Central memory CD4-positive, alpha-beta T cell (primary cell): ENCODE measurements around the gene IGF2BP2.
"Not testable (repeated sequence)": the region's sequence is repeated elsewhere in the genome, so short reads cannot be mapped to it uniquely, and the experiment has no call there.

ENCODE experiments used
- DNase-seq: peaks from one replicate; pipeline ENCODE4 v3.0.0; 2022

Gene IGF2BP2

DNA sequence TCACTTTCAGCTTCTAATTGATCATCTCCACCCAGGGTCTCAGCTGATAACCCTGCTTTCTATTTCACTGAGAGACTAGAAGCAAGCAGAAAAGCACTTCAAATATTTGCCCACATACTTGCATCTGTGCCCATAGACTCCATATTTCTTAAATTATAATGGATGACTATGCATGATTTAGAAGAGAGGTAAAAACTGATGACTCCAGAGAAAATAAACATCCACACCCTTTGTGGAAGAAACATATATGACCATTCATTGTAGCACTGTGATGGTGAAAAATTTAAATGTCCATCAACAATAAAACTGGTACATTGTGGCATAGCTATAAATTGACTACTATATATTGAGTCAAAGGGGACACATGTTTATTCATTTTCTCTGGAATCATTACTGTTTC, 7.1 kb upstream of the IGF2BP2 start:
- DNase-seq = no peak

DNA sequence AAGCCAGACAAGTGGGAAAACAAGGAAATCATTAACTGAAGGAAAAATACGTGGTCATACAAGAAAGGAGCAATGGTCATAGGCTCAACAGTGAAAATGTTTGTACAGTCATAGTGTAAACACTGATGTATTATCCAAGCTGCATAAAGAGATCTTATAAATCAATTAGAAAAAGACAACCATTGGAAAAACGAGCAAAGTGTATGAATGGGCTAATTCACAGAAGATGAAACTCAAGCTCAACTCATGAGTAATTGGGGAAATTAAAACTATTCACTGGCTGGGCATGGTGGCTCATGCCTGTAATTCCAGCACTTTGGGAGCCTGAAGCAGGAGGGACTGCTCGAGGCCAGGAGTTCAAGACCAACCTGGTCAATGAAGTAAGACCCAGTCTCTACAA, 6.4 kb upstream of the IGF2BP2 start:
- DNase-seq = no peak

DNA sequence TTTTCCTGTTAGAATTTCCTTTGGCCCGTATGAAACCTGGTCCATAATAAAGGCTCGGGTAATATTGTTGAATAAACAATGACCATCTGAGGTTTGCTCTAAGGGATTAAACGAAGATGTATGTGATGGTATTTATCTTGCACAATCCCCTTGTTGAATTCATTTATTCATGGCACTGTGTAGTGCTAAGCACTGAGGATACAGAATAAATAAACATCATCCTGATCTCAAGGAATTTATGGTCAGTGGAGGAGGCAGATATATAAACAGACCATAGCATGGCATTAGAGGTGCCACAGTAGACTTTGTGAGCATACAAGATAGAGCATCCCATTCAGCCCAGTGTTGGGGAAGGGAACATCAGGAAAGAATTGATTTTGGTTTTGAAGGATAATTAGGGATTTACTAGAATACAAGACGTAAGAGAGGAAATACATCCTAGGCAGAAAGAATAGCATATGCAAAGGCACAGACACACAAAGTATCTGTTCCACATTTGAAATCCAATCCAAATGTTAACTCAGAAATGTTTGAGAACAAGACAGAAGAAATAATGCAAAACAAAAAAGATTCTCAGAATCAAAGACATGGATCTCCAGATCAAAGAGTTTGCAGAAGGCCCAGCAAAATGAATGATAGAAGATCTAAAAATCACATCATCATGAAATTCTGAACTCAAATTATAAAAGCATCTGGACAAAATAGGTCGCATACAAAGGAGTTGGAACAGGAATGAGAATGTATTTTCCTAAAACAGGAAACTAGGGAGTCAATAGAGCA, 5.4 kb upstream of the IGF2BP2 start:
- no peak for DNase-seq

DNA sequence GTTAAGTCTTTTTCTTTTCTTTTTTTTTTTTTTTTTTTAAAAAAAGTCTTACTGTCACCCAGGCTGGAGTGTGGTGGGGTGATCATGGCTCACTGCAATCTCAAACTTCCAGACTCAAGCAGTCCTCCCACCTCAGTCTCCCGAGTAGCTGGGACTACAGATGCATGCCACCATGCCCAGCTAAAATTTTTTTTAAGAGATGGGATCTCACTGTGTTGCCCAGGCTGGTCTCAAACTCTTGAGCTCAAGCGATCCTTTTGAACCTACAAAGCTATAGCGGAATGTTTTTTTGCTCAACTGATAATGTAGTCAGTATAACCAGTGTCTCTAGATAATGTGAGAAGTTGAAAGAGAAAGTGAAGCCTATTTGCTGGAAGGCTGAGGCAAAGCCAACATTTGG, 3.9 kb upstream of the IGF2BP2 start:
- no peak for DNase-seq

DNA sequence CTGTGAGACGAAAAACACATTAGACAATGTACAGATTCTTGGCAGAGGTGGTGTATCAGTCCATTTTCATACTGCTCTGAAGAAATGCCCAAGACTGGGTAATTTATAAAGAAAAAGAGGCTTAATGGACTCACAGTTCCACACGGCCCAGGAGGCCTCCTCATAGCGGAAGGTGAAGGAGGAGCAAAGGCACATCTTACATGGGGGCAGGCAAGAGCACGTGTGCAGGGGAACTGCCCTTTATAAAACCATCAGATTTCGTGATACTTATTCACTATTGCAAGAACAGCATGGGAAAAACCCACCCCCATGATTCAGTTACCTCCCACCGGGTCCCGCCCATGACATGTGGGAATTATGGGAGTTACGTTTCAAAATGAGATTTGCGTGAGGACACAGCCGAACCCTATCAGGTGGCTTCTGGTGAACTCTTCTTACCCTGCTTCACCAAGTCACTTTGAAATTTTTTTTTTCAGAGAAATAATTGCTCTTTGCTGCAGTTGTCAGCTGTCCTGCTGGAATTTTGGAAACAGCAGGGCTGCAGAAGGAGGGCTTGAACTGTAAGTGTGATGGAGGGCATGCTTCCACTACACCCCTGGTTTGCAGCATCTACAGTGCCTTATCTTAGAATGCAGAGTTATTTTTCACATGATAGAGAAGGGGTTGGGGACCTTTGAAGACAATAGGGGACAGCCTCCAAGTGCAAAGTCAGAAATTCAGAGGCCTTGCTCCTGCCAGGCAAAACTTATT, 2.9 kb upstream of the IGF2BP2 start:
- DNase-seq = no peak

DNA sequence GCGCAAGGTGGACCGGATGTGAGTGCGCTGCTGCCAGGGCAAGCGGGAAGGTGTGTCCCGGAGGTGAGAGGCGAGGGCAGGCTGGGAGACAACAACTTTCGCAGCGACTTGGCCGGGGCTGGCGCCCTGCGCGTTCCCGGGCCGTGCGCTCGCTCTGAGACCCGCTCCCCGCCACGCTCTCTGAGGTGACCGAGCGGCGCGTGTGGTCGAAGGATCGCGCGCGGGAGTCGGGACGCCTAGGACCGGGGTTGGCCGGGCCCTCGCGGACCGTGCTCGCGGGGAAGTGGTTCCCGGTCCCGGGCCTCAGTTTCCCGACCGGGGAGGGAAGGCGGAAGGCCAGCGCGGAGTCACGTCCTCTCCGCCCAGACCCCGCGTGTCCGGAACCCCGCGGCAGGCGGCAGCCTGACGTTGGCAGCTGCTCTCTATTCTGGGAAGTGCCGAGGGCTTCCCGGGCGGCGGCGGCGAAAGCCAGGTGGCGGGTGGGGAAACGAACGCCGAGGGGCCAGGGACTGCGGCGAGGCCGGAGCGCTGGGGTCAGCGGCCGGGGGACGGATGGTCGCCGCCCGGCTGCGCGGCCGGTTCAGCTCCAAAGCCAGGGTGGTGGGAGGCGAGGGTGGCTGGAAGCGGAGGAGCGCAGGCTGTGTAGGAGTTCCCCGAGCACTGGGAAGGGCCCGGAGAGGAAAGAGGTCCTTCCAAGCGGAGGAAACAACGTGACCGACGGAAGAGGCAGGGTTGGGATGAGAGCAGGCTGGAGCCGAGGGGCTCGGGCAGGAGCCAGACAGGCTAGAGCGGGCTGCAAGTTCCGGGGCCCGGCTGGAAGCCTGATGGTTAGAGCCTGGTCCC, 1.0 kb upstream of the IGF2BP2 start:
- DNase-seq = no peak

DNA sequence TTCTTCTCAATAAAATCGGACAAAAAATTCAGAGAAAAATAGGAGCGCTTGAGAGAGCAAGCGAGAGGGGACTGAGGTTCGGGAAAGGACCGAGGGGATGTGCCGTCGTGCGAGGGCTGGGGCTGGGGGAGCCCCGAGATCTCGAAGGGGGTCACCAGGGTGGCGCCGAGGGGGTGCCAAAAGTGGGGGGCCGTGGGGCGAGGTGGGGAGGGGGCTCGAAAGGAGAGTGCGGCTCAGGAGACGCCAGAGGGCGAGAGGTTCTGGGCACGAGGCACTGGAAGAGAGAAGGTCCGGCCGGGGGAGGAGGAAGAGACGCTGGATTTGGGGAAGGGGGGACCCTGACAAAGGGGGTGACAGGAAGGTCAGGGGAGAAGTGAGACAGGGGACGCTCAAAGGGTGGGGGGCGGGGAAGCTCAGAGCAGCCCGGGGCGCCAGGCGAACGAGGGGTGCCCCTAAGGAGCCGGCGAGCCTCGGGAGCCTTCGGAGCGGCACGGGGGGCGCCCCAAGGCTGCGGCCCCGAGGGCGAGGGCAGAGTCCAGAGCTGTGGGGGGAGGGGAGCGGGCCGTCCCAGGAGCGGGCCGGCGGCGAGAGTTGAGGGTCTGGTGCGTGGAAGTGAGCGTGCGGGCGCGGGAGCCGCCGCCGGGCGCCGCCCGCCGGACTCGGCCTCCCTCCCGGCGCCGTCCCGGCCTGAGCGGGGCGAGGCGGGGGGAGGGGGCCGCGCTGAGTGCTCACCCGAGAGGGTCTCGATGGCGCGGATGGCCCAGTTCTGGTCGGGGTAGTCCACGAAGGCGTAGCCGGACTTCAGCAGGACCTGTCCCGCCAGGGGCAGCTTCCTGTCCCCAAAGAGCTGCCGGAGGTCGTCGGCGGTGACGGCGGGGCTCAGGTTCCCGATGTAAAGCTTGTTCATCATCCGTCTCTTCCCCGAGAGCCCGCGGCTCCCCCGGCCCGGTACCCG, 514 bp downstream of the IGF2BP2 start:
- DNase-seq = no peak

DNA sequence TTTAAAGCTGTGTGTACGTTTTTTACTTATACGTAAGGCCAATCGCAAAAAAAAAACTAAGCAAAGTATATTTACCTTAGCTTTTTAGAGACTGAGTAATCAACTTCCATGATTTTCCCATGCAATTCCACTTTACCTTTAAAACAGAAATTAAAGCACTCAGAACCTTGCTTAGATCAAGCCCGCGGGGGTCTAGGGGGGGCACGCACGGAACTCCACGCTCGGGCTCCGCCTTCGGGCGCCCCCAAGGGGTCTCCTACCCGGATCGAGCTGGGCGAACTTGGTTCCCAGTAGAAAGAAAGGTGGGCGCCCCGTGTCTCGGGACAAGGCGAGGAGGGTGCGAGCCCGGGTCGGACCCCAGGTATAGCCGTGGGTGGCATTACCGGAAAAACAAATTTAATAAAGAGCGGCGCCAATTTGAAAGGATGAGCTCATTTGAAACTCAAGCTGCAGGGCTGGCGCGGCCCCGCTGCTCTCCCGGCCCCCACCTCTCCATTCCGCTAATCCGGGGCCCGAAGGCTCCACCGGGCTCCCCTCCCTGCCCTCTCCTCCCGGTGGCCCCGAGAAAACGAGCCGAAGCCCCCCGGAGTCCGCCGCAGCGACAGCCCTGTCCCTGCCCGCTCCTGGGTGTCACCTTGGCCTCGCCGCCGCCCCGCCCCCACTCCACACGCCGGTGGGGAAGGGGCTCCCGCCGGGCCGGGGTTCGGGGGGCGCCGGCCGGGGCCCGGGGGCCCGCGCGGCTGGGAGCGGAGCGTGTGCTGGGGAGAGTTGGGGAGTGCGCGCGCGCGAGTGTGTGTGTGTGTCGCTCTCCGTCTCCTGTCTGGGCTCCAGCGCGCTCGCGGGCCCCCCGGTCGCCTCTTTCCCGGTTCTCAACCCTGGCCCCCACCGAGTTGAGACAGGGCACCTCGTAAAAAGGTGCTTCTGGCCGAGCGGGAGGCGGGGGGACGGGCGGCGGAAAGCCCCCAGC, 1.5 kb downstream of the IGF2BP2 start:
- DNase-seq = no peak

DNA sequence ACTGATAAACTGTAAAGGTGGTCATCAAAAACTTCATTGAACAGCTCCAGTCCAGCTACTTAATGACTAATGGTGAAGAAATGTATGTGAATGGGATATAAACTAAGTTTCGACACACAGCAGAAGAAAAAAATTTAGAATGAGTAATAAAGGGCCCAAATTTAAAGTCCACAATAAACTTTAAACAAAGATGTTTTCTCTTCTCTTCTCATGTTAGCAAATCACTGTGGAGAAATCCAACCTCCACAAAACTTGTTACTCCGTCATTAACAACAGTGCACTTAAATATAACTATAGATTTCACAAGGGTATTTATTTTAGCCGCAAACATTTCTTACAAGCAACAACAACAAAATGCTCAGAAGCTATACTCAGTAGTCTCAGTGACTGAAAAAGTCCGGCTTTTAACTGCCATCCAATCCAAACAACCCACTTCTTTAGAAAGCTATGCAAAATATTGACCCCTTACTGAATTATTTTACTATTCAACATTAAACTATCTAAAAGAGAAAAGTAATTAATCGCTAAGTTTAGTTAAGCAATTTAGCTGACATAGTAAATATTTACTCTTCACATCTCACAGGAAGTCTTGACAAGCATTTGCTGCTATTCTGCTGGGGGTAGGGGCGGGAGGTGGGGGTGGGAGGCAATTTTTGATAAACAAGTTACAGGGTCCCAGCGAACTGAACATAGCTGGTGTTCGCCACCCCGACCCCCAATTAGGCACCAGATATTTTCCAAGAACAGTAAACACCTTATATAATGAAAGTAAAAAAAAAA, 2.4 kb downstream of the IGF2BP2 start:
- no peak for DNase-seq

DNA sequence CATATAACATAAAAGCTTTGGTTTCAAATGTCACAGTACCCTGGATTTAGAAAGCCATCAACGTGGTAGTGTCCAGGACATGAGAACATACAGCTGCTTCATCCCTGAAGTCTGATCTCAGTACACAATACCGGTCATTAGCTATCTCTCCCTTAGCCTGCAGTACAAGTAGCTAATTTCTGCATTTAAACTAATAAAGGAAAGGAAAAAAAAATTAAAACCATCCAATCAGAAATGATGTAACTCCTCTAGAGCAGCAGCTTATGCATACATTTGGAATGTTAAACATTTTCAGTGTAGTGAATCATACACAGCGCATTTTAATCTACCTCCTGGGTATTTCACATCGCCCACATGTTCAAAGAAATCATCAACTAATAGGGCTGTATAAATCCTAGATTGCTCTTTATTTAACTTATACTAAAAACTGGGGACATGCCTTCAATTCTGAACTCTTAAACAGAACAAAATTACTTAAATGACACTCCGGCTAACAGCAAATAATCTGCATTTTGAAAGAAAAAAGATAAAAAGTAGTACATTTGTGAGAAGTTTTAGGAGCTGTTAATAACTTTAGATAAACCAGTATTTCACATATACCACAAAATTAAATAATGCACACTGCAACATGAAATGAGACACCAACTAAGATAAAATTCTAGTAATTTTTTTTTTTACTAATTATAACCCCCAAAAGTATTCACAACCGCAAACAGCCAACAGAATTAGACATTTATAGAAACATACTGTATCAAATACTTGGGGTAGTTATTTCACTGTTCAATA, 3.7 kb downstream of the IGF2BP2 start:
- no peak for DNase-seq

DNA sequence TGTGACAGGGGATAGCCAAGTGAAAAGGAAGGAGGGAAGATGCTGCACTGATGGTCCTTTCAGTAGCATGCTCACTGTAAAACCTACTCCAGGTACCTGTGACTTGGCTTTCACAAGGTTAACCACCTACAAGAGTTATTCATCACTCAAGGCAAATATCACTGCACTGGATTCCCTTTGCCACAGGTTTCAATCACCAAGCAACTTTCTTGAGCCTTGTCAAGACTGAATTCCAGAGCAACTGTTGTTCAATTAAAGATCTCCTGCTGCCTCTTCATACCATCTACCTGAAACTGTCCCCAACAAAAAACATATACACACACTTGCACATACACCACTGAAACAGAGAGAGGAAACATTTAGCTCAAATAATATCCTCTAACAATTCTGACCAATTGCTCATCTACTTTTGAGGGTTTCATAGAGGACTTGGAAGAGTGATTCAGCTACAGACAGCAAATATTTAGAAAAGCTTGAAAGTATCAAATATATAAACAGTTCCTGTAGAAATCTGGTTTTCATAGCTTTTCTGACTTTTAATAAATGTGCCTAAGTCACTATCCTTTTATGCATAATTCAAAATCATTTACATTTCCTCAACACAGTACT, 6.5 kb downstream of the IGF2BP2 start:
- DNase-seq = no peak

DNA sequence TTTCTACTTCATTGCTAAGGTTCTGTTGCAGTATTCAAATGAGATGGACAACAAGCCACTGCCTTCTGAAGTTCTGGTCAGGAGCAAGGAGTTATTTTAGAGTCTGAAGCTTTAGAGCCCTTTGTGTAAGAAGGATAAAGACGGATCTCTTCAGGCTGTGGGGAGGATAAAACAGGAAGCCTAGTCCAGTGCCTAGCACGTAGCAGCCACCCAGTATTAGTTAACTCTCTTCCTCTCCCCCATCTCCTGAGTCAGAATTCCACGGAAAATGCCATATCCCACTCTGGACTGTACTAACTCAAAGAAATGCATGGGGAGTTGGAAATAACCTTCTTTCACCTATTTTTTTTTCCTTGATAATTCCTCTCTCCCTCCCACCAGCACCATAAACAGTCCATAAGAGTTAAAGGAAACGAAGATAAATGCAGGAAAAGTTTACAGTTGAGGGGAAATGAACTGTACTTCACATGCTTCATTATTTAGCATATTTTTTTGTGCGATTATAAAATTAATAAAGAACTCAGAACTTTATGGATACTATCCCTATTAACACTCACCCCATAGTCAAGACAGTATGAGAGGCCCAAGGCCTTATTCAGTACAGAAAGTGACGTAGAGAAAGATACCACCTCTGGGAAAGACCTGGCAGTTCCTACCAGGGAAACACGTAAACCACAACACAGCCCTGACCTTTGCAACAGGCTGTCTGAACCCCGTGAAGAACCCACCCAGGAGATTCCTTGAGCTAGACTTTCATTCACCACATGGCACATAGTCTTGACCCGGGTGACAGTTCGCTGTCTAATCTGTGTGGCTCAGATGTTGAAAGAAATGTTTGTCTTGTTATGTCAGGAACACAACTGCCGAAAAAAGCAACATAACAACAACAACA, 9.2 kb downstream of the IGF2BP2 start:
- DNase-seq = no peak

DNA sequence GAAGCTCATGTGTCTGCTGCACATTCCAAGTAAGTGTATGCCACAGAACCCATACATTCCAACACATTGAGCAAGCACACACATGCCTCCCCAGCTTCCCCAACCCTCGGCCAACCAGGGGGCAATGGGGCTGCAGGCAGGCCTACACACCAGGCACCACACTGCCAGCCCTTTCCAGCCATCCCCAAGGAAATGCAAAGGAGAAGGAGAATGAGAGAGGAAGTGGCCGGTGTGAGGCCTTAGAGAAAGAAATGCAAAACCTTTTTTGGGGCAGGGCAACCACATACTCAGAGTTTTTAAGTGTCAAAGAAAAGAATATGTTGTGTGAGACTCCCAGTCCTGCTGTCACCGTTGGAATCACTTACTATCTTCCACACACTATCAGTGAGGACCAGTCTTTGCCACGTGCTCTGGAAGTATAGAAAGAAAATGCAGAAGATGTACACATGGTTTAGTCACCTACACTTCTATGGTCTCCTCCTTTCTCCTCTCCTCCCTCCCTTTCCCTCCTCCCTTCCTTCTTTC, 11.1 kb downstream of the IGF2BP2 start:
- no peak for DNase-seq

DNA sequence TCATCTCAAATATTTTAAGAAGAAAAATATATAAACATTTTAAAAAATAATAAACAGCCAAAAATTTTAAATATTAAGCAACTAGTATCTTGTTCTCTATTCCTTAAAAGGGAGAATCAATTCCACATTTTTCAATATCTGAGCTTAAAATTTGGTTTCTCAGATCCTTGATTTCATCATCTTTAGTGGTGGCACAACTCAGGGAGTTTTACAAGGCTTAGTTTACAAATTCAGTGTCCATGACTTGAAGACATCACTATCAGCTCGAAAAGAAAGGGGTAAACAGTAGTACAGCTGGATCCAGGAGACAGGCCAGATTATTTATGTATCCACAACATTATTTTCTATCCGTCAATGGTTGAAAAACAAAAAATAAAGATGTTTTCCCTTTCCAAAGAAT, 11.6 kb downstream of the IGF2BP2 start:
- DNase-seq = no peak

DNA sequence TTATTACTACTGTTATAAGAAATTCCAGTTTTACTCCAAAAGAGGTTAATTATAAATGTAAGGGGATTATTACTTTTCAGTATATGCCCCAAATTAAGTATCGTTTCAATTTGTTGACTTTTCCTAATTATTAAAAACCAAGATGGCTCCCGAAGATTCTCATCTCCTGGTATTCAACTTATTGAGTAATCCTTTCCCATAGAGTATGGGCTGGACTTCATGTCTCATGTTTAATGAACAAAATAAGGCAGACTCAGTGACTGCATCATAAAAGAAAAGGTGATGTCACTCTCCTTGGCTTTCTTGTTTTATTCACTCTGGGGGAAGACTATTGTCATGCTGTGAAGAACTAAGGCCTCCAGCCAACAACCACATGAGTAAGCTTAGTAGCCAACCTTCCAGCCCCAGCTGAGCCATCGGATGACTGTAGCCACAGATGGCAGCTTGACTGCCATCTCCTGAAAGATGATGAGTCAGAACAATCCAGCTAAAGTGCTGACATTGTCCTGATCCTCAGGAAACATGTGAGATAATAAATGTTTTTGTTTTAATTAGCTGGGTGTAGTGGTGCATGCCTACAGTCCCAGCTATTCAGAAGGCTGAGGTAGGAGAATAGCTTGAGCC, 17.3 kb downstream of the IGF2BP2 start:
- no peak for DNase-seq

DNA sequence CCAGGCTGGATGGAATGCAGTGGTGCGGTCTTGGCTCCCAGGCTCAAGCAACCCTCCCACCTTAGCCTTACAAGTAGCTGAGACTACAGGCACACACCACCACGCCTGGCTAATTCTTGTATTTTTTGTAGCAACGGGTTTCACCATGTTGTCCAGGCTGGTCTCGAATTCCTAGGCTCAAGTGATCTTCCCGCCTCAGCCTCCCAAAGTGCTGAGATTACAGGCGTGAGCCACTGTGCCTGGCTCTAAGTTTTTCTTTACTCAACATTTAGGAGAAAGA, 26.1 kb downstream of the IGF2BP2 start:
- not testable (repeated sequence) for DNase-seq
